HCT116 (cell line): Measurements from ENCODE around the gene ACKR1. TPM values are rescaled to one million over a fixed set of nuclear protein-coding genes. Genes with fewer than 3 reads are reported as not detected.

ENCODE experiments used
- ATAC-seq: fragments of 200-7000 bp; cut with Tn5 transposase; 2 replicates; pipeline ENCODE4 v1.9.1; 2020; ENCODE audit warnings: mild to moderate bottlenecking, moderate library complexity
- BruUV-seq: library from RNA; stranded (reverse); fragments of 400-500 nt; replicated peaks from 2 replicates; lab custom pipeline; 2021; lab: Mats Ljungman, UMichigan
- CTCF ChIA-PET: fragments of 300-600 bp; sonication (Branson Sonifier 250); formaldehyde crosslinking; loops from one replicate; lab custom pipeline; 2021; ENCODE audit warnings: antibody characterized with exemption; lab: Charles Lee
- POLR2A ChIA-PET: fragments of 300-600, 350-600 bp; sonication (Branson Sonifier 250); formaldehyde crosslinking; loops from one replicate; lab custom pipeline; 2021; ENCODE audit warnings: antibody characterized with exemption; lab: Charles Lee
- RAD21 ChIA-PET, 2 experiments: fragments of 300-600 bp; sonication (Branson Sonifier 250); formaldehyde crosslinking; loops; one replicate each; lab custom pipeline; 2023; ENCODE audit warnings: low total read pairs in 2 of 2; ENCODE audit not compliant: uncharacterized antibody in 2 of 2, unreplicated experiment in 2 of 2, low non-redundant PET in 1 of 2; lab: Charles Lee
- DNase-seq: peaks from one replicate; pipeline ENCODE4 v3.0.0-alpha.2; 2010; ENCODE audit warnings: low read depth, low spot score
- H2AFZ ChIP-seq: fragments of 200-600 bp; shearing (Covaris generic), sonication (generic); 2 replicates; pipeline ENCODE4 v1.6.1; 2017; ENCODE audit warnings: low read depth, mixed run types, mixed read lengths, antibody characterized with exemption, low read length; ENCODE audit not compliant: poor library complexity, severe bottlenecking
- H3K27ac ChIP-seq: 2 replicates; pipeline ENCODE4 v1.5.1; 2012; ENCODE audit warnings: low read depth, low read length
- H3K27me3 ChIP-seq: fragments of 200-600 bp; sonication (generic); 2 replicates; pipeline ENCODE4 v1.6.1; 2016; ENCODE audit warnings: mixed run types, low read length, mixed read lengths; ENCODE audit not compliant: insufficient read depth
- H3K36me3 ChIP-seq, 2 experiments: fragments of 200-500 bp in 1 of 2; fragments of 200-600 bp in 1 of 2; sonication (Bioruptor generic) in 1 of 2; sonication (generic) in 1 of 2; 2 replicates each; pipeline versions ENCODE4 v1.5.1 to v1.6.1; 2014 to 2016; ENCODE audit warnings: low read length in 2 of 2, inconsistent platforms in 1 of 2, mixed read lengths in 1 of 2, mixed run types in 1 of 2; ENCODE audit not compliant: insufficient read depth in 2 of 2, control insufficient read depth in 1 of 2
- H3K4me1 ChIP-seq, 2 experiments: fragments of 200-600 bp in 1 of 2; sonication (generic) in 1 of 2; 2 replicates each; pipeline versions ENCODE4 v1.5.1 to v1.6.1; 2012 to 2017; ENCODE audit warnings: low read length in 2 of 2, inconsistent platforms in 1 of 2, mild to moderate bottlenecking in 1 of 2, mixed read lengths in 1 of 2, mixed run types in 1 of 2, moderate library complexity in 1 of 2; ENCODE audit not compliant: insufficient read depth in 2 of 2, control insufficient read depth in 1 of 2
- H3K4me2 ChIP-seq: fragments of 200-600 bp; sonication (generic); 2 replicates; pipeline ENCODE4 v1.6.1; 2017; ENCODE audit warnings: mixed run types, low read length, mixed read lengths
- H3K4me3 ChIP-seq, 2 experiments: fragments of 200-600 bp in 1 of 2; sonication (generic) in 1 of 2; replicated peaks in 1 of 2; 2 replicates each; pipeline ENCODE4 v1.5.1; 2011 to 2016; ENCODE audit warnings: low read length in 2 of 2, control low read depth in 1 of 2, low read depth in 1 of 2, mild to moderate bottlenecking in 1 of 2, mixed read lengths in 1 of 2, mixed run types in 1 of 2
- H3K79me2 ChIP-seq: fragments of 200-600 bp; sonication (generic); 2 replicates; pipeline ENCODE4 v1.6.1; 2017; ENCODE audit warnings: mild to moderate bottlenecking, mixed run types, low read length, moderate library complexity, mixed read lengths; ENCODE audit not compliant: insufficient read depth
- H3K9ac ChIP-seq: fragments of 200-600 bp; sonication (generic); 2 replicates; pipeline ENCODE4 v1.6.1; 2016; ENCODE audit warnings: low read length, mixed read lengths
- H3K9me2 ChIP-seq: fragments of 200-600 bp; sonication (generic), shearing (Covaris generic); 2 replicates; pipeline ENCODE4 v1.6.1; 2017; ENCODE audit warnings: mixed run types, mild to moderate bottlenecking, moderate library complexity; ENCODE audit not compliant: insufficient read depth
- H3K9me3 ChIP-seq, 2 experiments: fragments of 200-500 bp in 1 of 2; fragments of 200-600 bp in 1 of 2; sonication (Bioruptor generic) in 1 of 2; sonication (generic) in 1 of 2; 2 replicates each; pipeline ENCODE4 v1.6.1; 2014 to 2017; ENCODE audit warnings: low read length in 2 of 2, mixed read lengths in 2 of 2, inconsistent platforms in 1 of 2, low read depth in 1 of 2, mild to moderate bottlenecking in 1 of 2, mixed run types in 1 of 2, moderate library complexity in 1 of 2; ENCODE audit not compliant: control insufficient read depth in 1 of 2, insufficient read depth in 1 of 2
- H4K20me1 ChIP-seq: fragments of 200-600 bp; sonication (generic), shearing (Covaris generic); 2 replicates; pipeline ENCODE4 v1.6.1; 2017; ENCODE audit warnings: mixed run types, mild to moderate bottlenecking, moderate library complexity; ENCODE audit not compliant: insufficient read depth
- CEBPB ChIP-seq: IDR thresholded peaks from 2 replicates; pipeline ENCODE4 v1.6.1; 2012; ENCODE audit warnings: low read depth
- EGR1 ChIP-seq: IDR thresholded peaks from 2 replicates; pipeline ENCODE4 v1.6.1; 2012; ENCODE audit warnings: low read depth
- ELF1 ChIP-seq: IDR thresholded peaks from 2 replicates; pipeline ENCODE4 v1.6.1; 2012; ENCODE audit warnings: low read depth, borderline replicate concordance
- EZH2 ChIP-seq: fragments of 200-600 bp; sonication (generic); IDR thresholded peaks from 2 replicates; pipeline ENCODE4 v1.6.1; 2017; ENCODE audit warnings: antibody characterized with exemption, mixed run types
- POLR2A ChIP-seq: IDR thresholded peaks from 2 replicates; pipeline ENCODE4 v1.7.0; 2011; ENCODE audit warnings: borderline replicate concordance; ENCODE audit not compliant: insufficient read depth, insufficient read length; ENCODE audit errors: extremely low read depth
- SRF ChIP-seq: IDR thresholded peaks from 2 replicates; pipeline ENCODE4 v1.6.1; 2012; ENCODE audit warnings: low read depth
- TCF7L2 ChIP-seq: IDR thresholded peaks from 2 replicates; pipeline ENCODE4 v1.7.0; 2011; ENCODE audit warnings: borderline replicate concordance, inconsistent platforms; ENCODE audit not compliant: insufficient read depth, insufficient read length; ENCODE audit errors: extremely low read depth
- ZFX ChIP-seq: fragments of 450-650 bp; IDR thresholded peaks from 2 replicates; pipeline ENCODE4 v1.6.1; 2017
- intact Hi-C: fragments of 100-400 bp; cut with micrococcal nuclease; formaldehyde crosslinking; loops from 2 replicates; pipeline ENCODE4 v1.10.0; 2022
- total RNA-seq: library from RNA; stranded (reverse); gene quantifications from one replicate; pipeline ENCODE4 v1.2.1, GENCODE V29; 2021; ENCODE audit not compliant: unreplicated experiment
- TF ChIP-seq, protein P1 (sequence below): IDR thresholded peaks from 2 replicates; pipeline ENCODE4 v1.6.1; 2012

The ACKR1 gene
- total RNA-seq, 1 experiment from 2014 or later: not detected

DNA sequence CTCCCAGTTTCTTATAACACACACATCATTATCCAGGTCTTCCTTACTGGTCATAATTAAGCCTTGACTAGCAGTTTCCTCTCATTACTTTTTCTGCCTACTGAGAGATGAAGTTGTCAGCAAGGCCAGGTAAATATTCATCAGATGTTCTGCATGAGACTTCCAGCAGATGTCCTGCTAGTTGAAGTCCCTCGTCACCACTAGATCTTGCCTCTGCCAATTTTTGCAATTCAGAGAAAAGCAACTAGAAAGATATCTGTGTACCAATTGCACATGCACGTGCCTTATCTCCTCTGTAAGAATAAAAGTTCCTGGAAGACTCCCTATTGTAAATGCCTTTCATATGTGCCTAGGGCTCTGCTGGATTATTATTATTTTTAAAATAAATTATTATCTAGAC, 18.3 kb downstream of the ACKR1 start:
- RAD21 ChIA-PET: no interaction called here
- TF ChIP-seq ZFX (no peak), EGR1 (no peak), EZH2 (no peak), POLR2A (no peak), SRF (no peak), TCF7L2 (no peak), CEBPB (no peak)
- no peaks in the 10 kb centered on the region for H4K20me1 ChIP-seq
- H3K4me3 ChIP-seq: no peak overlapping the region
- H3K27ac ChIP-seq: no peak overlapping the region
- H3K79me2 ChIP-seq: no peaks in the 10 kb centered on the region
- DNase-seq (no peak), ATAC-seq (no peak)
- no peak overlapping the region for H3K4me2 ChIP-seq
- no peaks in the 10 kb centered on the region for H3K36me3 ChIP-seq
- CTCF ChIA-PET: interaction anchor here (2.4 kb wide), 1 partner anchor 12 kb away, joined by 9 read pairs; no protein-coding TSS in a partner anchor
- POLR2A ChIA-PET: no interaction called here
- H3K9me2 ChIP-seq: no peaks in the 10 kb centered on the region
- intact Hi-C loops: no loop called here
- no peaks in the 10 kb centered on the region for H3K4me1 ChIP-seq
- no TSS peak for BruUV-seq
- H2AFZ ChIP-seq: no peak overlapping the region
- H3K9ac ChIP-seq: no peak overlapping the region
- peaks cover 8% of the 10 kb centered on the region; the same call in 1 of the 2 replicates for H3K27me3 ChIP-seq
- H3K9me3 ChIP-seq: no peaks in the 10 kb centered on the region

DNA sequence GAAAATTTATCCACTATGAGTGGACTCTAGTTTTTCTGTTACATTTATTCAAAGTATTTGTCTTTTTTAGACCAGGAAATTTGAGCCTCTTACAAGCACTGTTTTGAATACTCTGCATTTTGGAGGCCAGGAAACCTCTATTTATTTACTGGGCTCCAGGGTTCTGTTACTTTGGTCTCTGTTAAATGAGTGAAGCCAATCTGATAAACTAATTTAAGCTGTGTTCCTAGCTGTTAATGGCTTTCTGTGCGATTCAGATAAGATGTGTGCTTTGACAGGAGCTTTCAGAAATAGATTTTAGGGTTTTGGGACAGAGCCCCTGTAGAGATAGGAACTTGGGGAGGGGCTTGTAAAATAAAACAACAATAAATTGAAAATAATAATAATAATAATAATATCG, 23.9 kb downstream of the ACKR1 start:
- Histone ChIP-seq H3K36me3 (no peaks in the 10 kb centered on the region), H3K9me2 (no peaks in the 10 kb centered on the region), H3K4me3 (no peak overlapping the region), H3K27ac (no peak overlapping the region), H3K27me3 (peaks cover 10% of the 10 kb centered on the region; the same call in 1 of the 2 replicates), H3K9ac (no peak overlapping the region), H4K20me1 (no peaks in the 10 kb centered on the region), H2AFZ (no peak overlapping the region), H3K4me1 (no peaks in the 10 kb centered on the region), H3K9me3 (no peaks in the 10 kb centered on the region), H3K79me2 (no peaks in the 10 kb centered on the region), H3K4me2 (no peak overlapping the region)
- TF ChIP-seq TCF7L2 (no peak), ELF1 (no peak)
- TF ChIP-seq, protein P1, sequence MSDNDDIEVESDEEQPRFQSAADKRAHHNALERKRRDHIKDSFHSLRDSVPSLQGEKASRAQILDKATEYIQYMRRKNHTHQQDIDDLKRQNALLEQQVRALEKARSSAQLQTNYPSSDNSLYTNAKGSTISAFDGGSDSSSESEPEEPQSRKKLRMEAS: no peak
- ATAC-seq (no peak), DNase-seq (no peak)
- POLR2A ChIA-PET: no interaction called here
- intact Hi-C loops: no loop called here
- CTCF ChIA-PET: no interaction called here
- BruUV-seq: no TSS peak
- RAD21 ChIA-PET: interaction anchor here in 1 of 2 experiments (0.7 kb wide), 1 partner anchor 132 kb away, joined by 3 read pairs; no protein-coding TSS in a partner anchor
